Peyer's patch (tissue), 4 donors: Measurements from ENCODE around the gene DAB1.

ENCODE experiments used
- POLR2A ChIP-seq, 2 donors: fragments of 450-650 bp; IDR thresholded peaks; one replicate each; pipeline ENCODE4 v1.5.1; 2017; ENCODE audit warnings: antibody characterized with exemption in 2 of 2, mild to moderate bottlenecking in 2 of 2, moderate library complexity in 2 of 2
- TF ChIP-seq, protein P1 (sequence below), 6 experiments: fragments of 450-650 bp in 4 of 6; fragments of 200-600 bp in 2 of 6; sonication (generic) in 1 of 6; IDR thresholded peaks; one replicate each; pipeline ENCODE4 v1.5.1; 2017 to 2019; ENCODE audit warnings: antibody characterized with exemption in 6 of 6, mild to moderate bottlenecking in 3 of 6, moderate library complexity in 1 of 6

GRCh38 chr1:56992318-56993125 is 431.3 kb downstream of the DAB1 start:
- TF ChIP-seq, protein P1, sequence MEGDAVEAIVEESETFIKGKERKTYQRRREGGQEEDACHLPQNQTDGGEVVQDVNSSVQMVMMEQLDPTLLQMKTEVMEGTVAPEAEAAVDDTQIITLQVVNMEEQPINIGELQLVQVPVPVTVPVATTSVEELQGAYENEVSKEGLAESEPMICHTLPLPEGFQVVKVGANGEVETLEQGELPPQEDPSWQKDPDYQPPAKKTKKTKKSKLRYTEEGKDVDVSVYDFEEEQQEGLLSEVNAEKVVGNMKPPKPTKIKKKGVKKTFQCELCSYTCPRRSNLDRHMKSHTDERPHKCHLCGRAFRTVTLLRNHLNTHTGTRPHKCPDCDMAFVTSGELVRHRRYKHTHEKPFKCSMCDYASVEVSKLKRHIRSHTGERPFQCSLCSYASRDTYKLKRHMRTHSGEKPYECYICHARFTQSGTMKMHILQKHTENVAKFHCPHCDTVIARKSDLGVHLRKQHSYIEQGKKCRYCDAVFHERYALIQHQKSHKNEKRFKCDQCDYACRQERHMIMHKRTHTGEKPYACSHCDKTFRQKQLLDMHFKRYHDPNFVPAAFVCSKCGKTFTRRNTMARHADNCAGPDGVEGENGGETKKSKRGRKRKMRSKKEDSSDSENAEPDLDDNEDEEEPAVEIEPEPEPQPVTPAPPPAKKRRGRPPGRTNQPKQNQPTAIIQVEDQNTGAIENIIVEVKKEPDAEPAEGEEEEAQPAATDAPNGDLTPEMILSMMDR (IDR thresholded peaks at IDR 0.05), result no peak
- no peak for TF ChIP-seq POLR2A (IDR thresholded peaks at IDR 0.05)
